ENCODE measurements around the gene CXCR3.

The CXCR3 gene

DNA sequence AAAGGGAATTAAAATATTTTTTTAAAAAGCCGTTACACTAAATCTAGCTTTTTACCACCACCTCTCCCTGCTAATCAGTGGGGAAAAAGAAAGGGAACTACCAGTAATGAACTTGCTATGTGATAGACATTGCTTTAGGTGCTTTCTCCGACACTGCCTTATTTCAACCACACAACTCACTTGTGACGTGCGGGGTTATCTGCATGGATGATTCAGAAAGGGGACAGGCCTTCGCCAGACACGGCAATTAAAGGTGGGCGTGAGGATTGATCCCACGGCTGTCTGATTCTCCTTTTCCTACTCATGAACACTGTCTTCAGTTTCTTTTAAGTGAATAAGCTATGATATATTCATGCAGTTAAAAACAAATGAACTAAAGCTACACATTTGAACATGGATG lies 882 bp upstream of the CXCR3 start:
- no peak for DNase-seq (ENCODE audit: low read depth)
- no peak overlapping the region for H3K4me3 ChIP-seq (ENCODE audit: control insufficient read depth, low read depth, low read length)

GRCh38 chrX:71618787-71619186 lies 476 bp upstream of the CXCR3 start:
- no peak overlapping the region for H3K4me3 ChIP-seq (ENCODE audit: control insufficient read depth, low read depth, low read length)
- TF ChIP-seq, protein P1, sequence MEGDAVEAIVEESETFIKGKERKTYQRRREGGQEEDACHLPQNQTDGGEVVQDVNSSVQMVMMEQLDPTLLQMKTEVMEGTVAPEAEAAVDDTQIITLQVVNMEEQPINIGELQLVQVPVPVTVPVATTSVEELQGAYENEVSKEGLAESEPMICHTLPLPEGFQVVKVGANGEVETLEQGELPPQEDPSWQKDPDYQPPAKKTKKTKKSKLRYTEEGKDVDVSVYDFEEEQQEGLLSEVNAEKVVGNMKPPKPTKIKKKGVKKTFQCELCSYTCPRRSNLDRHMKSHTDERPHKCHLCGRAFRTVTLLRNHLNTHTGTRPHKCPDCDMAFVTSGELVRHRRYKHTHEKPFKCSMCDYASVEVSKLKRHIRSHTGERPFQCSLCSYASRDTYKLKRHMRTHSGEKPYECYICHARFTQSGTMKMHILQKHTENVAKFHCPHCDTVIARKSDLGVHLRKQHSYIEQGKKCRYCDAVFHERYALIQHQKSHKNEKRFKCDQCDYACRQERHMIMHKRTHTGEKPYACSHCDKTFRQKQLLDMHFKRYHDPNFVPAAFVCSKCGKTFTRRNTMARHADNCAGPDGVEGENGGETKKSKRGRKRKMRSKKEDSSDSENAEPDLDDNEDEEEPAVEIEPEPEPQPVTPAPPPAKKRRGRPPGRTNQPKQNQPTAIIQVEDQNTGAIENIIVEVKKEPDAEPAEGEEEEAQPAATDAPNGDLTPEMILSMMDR (conservative IDR thresholded peaks at IDR 0.05; ENCODE audit: control insufficient read depth, insufficient read depth, low read depth, low read length), result no peak
- DNase-seq (ENCODE audit: low read depth), result no peak

More for the DNA sequence above, 882 bp upstream of the CXCR3 start:
- TF ChIP-seq, protein P1 (conservative IDR thresholded peaks at IDR 0.05; ENCODE audit: control insufficient read depth, insufficient read depth, low read depth, low read length), result no peak

- no peak overlapping the region for H3K4me3 ChIP-seq (ENCODE audit: control insufficient read depth, low read depth, low read length)
- DNase-seq (ENCODE audit: low read depth), result no peak
- TF ChIP-seq, protein P1 (conservative IDR thresholded peaks at IDR 0.05; ENCODE audit: control insufficient read depth, insufficient read depth, low read depth, low read length), result no peak
Measured at GRCh38 chrX:71617742-71618141, 569 bp downstream of the CXCR3 start.

DNA sequence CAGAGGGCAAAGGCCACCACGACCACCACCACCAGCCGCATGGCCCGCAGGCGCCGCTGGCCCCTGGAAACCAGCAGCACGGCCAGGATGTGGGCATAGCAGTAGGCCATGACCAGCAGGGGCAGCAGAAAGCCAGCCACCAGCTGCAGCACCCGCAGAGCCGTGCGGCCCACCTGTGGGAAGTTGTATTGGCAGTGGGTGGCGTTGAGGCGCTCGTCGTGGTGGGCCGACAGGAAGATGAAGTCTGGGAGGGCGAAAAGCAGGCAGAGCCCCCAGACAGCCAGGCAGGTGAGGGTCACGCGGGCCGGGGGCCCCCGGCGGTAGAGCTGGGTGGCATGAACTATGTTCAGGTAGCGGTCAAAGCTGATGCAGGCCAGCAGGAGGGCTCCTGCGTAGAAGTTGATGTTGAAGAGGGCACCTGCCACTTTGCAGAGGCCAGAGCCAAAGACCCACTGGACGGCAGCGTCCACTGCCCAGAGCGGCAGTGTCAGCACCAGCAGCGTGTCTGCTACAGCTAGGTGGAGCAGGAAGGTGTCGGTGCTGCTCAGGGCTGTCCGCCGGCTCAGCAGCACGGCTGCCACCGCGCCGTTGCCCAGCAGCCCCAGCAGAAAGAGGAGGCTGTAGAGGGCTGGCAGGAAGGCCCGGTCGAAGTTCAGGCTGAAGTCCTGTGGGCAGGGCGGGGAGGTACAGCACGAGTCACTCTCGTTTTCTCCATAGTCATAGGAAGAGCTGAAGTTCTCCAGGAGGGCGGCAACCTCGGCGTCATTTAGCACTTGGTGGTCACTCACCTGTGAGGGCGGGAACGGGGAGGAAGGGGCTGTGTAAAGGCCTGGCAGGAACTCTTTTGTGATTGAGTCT lies 1.4 kb downstream of the CXCR3 start:
- no peak for DNase-seq (ENCODE audit: low read depth)
- TF ChIP-seq, protein P1 (conservative IDR thresholded peaks at IDR 0.05; ENCODE audit: control insufficient read depth, insufficient read depth, low read depth, low read length), result no peak
- H3K4me3 ChIP-seq (ENCODE audit: control insufficient read depth, low read depth, low read length), result no peak overlapping the region

DNA sequence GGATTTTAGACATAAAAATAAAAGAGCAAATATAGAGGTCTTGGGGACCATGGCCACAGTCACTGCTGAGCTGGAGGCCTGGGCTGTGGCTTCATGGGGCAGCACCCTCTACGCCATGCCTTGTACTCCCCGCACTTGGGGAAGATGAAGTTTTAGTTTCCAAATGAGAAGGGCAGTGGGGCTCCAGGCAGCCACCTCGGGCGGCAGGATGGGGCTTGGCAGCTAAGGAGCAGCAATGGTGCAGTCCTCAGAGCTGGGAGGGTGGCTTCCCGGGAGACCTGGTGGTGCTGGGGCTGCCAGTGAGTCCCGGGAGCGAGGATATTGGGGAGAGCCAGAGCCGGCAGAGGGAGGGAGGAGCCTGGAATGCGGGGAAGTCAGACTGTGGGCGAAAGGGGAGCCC lies 2.4 kb downstream of the CXCR3 start:
- no peak for DNase-seq (ENCODE audit: low read depth)

GRCh38 chrX:71615056-71615455 lies 3.3 kb downstream of the CXCR3 start:
- no peak overlapping the region for H3K4me3 ChIP-seq (ENCODE audit: control insufficient read depth, low read depth, low read length)
- TF ChIP-seq, protein P1 (conservative IDR thresholded peaks at IDR 0.05; ENCODE audit: control insufficient read depth, insufficient read depth, low read depth, low read length), result no peak
- DNase-seq (ENCODE audit: low read depth), result no peak

More for the DNA sequence above, 2.4 kb downstream of the CXCR3 start:
- TF ChIP-seq, protein P1 (conservative IDR thresholded peaks at IDR 0.05; ENCODE audit: control insufficient read depth, insufficient read depth, low read depth, low read length), result no peak
- no peak overlapping the region for H3K4me3 ChIP-seq (ENCODE audit: control insufficient read depth, low read depth, low read length)

Data from fibroblast of mammary gland (primary cell).